Mammary epithelial cell (primary cell): ENCODE measurements around the gene ABI1.

Source experiments
- CTCF ChIP-seq, 2 donors: IDR thresholded peaks in 1 of 2; conservative IDR thresholded peaks in 1 of 2; 2 replicates each; pipeline ENCODE4 v1.5.1; 2011 to 2012; ENCODE audit warnings: inconsistent platforms in 2 of 2, low read length in 2 of 2, mild to moderate bottlenecking in 2 of 2, control low read depth in 1 of 2, low read depth in 1 of 2; ENCODE audit not compliant: insufficient read depth in 1 of 2; ENCODE audit errors: extremely low read depth in 1 of 2
- EZH2 ChIP-seq: IDR thresholded peaks from 2 replicates; pipeline ENCODE4 v1.6.1; 2012; ENCODE audit warnings: low read length, inconsistent platforms, borderline replicate concordance

GRCh38 chr10:26790221-26790995, 70.3 kb downstream of the ABI1 start:
- TF ChIP-seq CTCF (conservative IDR thresholded peaks at IDR 0.05 in 1 of 2, IDR thresholded peaks at IDR 0.05 in 1 of 2; ENCODE audit: extremely low read depth in 1 of 2, insufficient read depth in 1 of 2, low read depth in 1 of 2, low read length in 2 of 2) = no peak
- TF ChIP-seq EZH2 = no peak
